Hepatic stellate cell (primary cell): ENCODE data around the gene RTN4IP1.
A peak's percentile ranks its signal among the peaks of the same experiment; 100 is the strongest.
"Not testable (repeated sequence)": the region's sequence is repeated elsewhere in the genome, so short reads cannot be mapped to it uniquely, and the experiment has no call there.

ENCODE experiments used
- DNase-seq: peaks from one replicate; pipeline ENCODE4 v3.0.0; 2011; ENCODE audit warnings: low spot score

RTN4IP1 gene

DNA sequence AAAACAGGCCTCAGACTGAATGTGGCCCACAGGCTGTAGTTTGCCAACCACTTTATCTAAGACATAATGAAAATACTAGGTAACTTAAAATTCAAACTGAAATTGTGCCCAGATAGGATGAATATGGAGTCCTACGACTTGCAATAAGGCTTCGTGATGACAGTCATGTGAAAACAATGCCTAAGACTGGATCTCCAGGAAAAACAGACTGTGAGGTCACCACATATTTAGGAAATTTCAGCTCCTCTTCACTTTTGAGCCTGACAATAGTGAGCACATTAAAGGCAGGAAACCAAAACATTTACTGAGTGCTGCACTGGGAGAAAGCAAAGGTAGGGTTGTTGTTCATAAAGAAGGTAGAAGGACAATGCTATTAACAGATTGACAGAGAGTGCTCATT lies 50.0 kb downstream of the RTN4IP1 start:
- DNase-seq: no peak

DNA sequence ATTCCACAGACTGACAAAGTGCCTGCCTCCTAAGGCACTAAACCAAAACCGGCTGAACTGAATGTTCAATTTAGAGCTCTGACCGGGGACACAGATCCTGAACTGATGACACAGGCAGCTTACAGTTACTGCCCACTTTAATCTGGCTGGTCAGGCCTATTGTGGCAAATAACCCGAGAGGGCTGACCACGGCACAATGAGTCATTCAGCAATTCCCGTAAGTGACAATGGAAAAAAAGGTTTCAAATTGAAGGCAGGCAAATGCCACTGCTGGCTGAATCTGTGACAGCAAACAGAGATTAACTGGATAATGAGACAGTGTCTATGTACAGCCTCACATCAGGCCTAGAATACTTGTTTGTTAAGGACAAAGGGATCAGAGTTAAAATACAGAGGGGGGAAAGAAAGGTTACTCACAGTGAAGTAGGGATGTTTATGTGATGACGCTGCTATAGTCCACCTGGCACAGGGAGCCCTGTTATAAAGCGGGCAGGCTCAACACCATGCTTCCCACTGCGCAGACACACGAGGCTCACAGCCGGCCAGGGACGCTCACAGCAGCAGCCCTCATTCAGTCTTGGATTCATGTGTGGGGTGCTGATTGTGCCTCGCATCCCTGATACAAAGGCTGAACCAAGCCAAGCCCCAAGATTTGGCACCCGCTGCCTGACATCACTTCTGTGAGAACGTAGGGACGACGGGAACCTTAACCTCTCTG lies 54.4 kb downstream of the RTN4IP1 start:
- peak; percentile 66 for DNase-seq

DNA sequence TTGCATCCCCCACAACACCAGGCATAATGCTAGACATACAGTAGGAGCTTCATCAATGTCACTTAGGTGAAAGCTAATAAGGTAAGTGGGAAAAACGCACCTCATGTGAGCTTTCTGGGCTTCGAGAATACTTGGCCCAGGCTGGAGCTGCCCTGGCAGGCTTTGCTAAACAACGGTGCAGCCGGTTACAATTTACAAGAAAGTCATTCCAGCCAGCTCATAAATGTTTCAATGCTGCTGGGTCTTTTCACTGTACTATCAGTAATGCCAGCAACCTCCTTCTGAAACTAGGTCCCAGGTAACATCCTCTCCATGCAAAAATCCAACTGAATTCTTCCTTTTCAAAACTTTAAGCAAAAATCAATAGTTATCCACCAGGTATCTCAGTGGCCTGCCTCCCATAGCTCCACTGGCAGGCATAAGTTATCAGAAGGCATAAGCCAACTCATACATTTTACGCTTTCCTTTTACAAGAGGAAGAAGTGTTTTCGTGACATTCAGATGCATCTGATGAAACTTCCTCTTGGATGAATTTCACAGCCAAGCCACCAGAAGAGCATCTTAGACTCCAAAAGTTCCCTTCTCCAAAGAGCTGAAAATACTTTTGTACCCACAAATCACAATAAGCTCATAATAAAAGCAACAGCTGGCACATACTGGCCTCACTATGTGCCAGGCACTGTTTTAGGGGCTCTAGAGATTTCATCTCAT lies 56.3 kb downstream of the RTN4IP1 start:
- DNase-seq: no peak

DNA sequence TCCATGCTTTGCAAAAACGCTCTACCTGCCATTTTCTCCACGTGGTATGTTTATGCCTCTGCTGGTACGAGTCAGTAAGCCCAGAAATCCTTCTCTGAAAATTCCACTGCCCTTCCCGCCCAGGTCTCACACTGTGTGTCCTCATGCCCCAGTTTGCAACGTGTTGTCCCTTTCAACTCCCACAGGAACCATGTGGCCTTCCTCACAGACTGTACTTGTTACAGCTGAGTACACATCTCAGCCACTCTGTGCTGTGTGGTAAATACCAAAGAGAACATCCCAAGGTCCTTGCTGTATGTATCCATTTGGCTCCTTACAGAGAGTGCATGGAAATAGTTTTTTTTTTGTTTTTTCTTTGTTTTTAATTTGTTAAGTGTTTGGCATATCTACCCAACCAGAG lies 56.9 kb downstream of the RTN4IP1 start:
- no peak for DNase-seq

DNA sequence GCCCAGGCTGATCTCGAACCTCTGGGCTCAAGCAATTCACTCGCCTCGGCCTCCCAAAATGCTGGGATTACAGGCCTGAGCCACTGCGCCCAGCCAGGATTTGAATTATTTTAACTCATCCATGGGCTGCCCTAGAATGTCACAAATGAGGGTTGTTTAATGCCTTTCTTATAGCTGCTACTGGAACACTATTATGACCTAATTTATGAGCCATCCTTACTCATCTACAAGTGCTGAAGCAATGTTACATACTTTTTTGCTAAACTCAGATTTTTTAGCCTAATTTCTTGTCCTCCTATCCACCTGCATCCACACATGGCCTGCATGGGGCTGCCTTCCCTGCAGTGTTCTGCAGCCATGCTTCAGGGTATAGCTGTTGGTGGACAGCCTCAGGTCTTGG lies 59.9 kb downstream of the RTN4IP1 start:
- no peak for DNase-seq

DNA sequence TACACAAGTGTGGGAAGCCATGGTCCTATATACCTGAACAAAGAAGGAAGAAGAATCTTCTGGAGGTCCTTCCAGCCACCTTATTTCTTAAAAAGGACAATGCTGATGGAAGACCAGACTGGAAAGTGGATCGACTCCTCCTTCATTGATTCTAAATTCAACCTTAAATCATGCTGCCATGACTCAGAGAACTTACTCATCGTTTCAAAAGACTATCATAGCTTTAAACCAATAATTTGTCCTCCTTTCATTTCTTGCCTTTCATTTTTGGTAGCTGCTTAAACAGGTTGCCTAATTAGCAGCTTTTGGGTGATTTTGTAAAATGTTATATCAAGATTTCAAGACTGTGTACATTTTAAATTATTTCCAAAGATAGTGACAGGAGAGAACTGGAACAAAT lies 60.8 kb downstream of the RTN4IP1 start:
- DNase-seq: no peak

DNA sequence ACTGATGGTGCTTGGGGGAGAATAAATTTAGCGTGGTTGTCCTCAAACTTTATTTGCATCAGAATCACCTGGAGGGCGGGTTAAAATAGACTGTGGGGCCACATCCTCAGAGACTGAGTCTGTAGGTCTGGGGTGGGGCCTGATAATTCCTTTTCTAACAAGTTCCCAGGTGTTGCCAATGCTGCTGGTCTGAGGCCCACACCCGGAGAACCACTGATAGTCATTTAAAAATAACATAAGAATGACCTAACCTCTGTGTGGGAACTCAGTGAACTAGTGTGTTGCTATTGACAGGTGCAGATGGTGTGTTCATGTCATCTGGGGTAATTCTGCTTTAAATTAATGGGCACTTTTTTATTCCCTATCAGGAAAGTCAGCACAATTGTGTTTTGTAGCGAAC lies 64.8 kb downstream of the RTN4IP1 start:
- DNase-seq: no peak

DNA sequence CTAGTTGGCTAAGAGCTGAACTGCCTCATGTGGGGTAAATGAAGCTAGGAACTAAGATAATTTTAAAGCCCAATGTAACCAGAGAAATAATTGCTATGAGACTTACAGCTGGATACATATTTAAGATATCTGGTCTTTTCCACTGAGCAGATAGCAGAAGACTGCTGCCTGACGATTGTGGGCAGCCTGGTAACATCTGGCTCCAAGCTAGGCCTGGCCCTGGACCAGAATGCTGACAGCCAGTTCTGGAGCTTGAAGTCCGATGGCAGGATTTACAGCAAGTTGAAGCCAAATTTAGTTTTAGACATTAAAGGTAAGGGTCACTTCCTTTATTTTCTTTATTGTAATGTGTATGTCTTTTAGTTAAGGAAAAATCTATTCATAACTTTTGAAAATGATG lies 65.7 kb downstream of the RTN4IP1 start:
- no peak for DNase-seq

DNA sequence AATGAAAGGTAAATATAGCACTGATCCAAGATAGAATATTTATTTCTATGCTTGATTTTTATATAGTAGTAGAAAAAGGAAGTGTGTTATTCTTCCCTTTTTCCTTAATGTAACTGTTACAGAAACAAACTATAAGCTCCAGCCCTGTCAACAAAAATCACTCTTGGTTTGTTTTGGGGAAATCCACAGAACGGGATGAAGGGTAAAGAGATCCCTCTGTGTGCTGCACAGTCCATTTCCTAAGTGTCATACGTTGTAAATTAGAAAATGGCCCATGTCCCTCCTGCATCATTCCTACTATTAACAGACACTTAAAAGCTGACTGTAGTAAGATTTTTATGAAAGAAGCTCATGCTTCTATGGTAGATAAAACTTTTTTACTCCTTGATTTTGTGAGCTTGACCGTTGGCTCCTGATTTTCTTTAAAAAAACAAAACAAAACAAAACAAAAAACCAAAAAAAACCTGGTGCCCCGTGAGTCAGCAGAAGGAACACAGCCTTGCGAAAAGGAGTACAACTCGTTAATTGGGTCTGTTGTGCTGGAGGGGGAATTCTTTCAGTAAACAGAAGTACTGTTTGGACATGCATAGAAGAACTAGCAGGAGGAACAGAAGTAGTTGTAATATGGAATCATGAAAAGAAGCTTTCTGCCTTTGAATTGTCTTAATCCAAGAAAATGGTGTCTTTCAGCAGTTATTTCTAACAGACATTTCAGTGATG lies 67.5 kb downstream of the RTN4IP1 start:
- DNase-seq: no peak

DNA sequence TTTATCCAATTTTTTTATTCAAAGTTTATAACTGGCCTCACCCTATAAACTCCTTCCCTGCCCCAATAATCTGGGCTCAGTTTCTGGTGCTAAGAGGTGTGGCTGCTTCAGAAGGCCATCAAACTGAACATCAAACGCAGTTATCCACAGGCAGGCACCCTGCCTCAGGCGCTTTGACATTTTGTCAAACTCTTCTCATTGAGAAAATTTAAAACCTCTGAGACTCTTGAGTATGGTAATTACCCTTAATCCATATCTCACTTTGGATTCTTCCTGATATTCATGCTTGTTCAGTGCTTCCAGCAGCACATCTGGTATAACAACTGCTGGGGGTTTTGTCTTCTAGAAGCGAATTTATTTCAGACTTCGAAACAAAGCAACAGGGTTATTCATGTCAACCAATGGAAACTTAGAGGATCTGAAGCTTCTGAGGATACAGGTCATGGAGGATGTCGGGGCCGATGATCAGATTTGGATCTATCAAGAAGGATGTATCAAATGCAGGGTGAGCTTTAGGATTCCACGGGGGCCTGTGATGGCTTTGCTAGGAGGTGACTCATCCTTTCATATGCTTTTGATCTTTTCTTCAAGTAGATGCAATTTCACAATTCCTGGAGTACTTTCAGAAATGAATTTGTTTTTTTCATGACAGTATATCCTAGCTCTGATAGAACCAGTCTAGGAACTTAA lies 68.2 kb downstream of the RTN4IP1 start:
- no peak for DNase-seq

DNA sequence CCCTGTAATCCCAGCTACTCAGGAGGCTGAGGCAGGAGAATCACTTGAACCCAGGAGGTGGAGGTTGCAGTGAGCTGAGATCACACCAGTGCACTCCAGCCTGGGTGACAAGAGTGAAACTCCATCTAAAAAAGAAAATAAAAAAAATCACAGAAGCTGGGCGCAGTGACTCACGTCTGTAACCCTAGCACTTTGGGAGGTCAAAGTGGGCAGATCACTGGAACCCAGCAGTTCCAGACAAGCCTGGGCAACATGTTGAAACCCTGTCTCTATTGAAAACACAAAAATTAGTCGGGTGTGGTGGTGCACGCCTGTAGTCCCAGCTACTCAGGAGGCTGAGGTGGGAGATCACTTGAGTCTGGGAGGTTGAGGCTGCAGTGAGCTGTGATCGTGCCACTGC lies 69.6 kb downstream of the RTN4IP1 start:
- DNase-seq: not testable (repeated sequence)

DNA sequence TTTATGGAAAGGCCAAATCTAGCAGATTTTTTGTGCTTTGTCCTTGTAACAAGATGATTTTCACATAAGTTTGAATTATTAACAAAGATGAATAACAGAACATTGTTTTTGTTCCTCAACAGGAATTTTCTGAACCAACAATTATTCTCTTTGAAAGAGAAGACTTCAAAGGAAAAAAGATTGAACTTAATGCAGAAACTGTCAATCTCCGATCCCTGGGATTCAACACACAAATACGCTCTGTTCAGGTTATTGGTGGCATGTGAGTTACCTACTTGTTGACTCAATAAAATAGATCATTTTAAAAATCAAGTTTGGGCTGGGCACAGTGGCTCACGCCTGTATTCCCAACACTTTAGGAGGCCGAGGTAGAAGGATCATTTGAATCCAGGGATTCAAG lies 70.9 kb downstream of the RTN4IP1 start:
- DNase-seq: no peak

DNA sequence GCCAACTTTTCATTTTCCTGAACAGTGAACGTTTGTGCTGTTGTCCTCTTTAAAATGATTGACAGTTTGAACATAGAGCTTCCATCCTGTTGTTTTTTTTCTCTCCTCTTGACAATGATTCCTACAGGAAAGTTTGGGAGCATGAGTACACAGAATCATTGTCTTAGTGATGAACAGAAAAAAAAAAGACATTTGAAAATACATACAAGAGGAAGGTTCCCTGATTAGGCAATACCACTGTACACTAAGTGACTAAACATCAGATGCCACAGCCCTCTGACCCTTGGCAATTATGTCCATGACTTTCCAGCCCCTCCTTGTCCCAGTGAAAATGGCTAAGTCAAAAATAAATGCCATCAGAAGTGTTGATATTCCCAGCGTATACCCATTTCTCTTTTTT lies 71.5 kb downstream of the RTN4IP1 start:
- DNase-seq: no peak

DNA sequence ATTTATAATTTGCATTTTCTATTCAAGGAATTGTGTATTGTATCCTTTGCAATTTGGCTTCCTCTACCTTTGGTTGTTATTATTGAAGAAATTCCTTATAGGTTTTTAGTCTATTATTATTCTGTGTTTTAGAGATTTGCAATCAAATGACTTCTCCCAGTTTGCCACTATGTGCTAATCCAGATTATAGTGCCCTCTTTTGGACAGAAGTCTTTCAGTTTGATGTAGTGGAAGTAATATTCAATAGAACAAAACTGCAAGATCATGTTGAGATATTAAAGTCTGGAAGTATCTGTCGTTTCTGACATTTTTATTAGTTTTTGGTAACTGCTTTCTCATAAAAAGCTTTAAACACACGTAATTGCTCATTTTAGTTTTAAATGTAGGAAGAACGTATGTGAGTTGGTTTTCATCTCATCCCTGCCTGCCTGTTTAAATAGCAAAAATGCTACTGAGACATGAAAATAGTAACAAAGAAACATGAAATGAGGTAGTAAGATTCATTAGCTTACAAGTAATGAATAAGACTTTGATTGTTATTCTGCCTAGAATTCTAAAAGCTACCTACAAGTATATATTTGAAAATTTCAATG lies 72.8 kb downstream of the RTN4IP1 start:
- DNase-seq: no peak

DNA sequence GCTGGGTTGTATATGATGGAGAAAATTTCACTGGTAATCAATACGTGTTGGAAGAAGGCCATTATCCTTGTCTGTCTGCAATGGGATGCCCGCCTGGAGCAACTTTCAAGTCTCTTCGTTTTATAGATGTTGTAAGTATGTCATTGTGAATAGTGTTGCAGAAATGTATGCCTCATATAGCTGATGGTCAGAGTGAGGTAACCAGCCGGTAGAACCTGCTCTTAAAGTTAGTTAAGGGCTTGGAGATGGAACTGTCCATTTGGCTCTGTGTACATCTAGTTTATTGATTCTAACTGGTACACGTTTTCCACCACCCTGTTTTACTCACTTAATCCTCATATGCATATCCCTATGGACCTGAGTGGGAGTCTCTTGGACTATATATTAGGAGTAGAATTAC lies 73.5 kb downstream of the RTN4IP1 start:
- DNase-seq: no peak

DNA sequence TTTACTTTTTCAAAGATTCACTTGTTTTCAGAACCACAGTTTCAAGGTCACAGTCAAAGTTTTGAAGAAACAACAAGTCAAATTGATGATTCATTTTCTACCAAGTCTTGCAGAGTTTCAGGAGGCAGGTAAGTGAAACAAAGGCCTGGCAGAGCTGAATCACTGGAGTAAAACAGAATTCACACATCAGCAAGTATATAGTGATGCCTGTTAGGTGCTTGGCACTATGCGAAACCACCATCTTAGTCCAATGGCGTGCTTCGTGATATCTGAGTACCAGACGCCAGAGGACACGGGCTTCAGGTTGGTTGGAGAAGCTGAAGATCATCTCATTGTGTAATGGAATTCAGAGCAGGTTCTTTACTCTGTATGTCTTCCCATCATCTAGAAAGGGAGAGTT lies 75.9 kb downstream of the RTN4IP1 start:
- DNase-seq: no peak

DNA sequence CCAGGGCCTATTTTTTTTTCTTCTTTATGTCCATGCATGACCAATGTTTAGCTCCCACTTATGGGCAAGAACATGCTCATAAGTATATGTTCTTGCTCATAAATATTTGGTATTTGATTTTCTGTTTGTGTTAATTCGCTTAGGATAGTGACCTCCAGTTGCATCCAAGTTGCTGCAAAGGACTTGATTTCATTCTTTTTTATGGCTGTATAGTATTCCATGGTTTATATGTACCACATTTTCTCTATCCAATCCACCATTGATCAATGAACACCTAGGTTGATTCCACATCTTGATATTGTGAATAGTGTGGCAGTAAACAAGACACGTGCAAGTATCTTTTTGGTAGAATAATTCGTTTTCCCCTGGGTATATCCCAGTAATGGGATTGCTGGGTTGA lies 78.1 kb downstream of the RTN4IP1 start:
- no peak for DNase-seq

DNA sequence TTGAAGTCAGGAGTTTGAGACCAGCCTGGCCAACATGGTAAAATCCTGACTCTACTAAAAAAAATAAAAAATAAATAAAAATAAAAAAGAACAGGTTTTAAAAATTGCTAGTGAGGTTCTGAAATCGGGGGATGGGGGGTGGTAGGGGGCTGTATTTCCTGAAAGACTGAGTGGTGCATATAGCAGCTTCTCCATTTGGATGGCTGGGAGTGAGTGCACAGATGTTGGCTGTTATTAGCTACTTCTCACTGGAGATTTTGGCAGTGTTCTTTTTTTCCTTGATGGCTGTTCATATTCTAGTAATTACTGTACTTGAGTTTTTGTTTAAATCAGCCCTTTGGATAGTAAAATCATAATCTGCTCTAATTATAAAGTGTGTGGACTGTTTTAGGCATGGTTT lies 79.8 kb downstream of the RTN4IP1 start:
- no peak for DNase-seq

DNA sequence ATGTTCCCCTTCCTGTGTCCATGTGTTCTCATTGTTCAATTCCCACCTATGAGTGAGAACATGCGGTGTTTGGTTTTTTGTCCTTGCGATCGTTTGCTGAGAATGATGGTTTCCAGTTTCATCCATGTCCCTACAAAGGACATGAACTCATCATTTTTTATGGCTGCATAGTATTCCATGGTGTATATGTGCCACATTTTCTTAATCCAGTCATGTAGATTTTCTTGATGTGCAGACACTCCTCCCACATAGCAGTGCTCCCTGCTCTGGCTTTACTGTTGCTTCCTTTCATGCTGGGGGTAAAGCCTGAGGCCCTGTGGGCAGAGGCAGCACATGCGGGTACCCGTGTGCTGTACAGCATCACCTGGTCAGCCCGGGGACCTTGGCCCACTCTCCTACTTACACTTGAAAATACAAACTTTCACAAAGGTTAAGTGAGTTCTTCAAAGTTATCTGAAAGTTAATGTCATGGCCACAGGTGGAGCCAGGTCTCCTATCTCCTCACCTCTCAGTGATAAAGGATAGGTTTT lies 80.3 kb downstream of the RTN4IP1 start:
- not testable (repeated sequence) for DNase-seq

DNA sequence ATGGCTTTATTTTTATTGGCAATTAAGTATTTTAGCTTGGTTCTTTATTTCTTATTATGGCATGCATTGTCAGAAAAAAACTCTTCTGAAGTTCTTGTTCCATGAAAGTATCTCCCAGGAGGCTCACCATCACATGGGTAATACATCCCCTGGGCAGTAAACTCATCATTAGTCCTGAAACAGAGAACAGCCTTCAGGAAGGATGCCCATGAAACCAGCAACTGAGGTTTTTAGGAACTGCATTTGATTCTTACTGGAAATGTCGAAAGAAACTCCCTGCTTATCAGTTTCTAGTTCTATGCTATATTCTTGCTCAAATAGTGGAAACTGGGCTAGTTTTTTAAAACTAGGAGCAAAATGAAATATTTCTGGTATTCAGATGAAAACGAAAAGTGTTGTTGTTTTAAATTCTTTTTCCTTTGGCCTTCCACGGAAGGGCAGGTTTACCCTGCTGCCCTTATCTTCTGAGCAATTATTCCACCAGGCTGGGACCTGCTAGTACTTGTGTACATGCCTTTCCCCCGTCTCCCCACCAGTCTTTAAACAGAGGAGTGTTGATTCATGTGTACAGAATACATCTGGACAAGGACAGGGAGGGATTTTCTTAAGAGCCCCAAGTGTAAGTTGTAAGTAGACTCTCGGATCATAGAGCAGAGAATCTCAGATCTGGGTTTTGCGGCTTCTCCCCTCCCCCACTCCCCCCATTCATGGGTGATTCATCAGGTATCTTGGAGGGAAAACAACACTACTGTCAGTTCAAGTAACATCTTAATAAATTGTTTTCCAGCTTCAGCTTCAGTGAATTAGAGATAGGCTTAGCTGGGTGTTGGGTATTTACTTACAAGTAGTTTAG lies 81.5 kb downstream of the RTN4IP1 start:
- DNase-seq: peak; percentile 20
